ENCODE data around the gene NUDT3. TPM values are rescaled to one million over a fixed set of nuclear protein-coding genes. Genes with fewer than 3 reads are reported as not detected.

NUDT3 gene
- polyA plus RNA-seq, 1 of the 3 experiments (the other 2 are of a cell fraction), result 11.9 TPM

GRCh38 chr6:34362176-34362575 lies 30.3 kb downstream of the NUDT3 start:
- no peaks in the 10 kb centered on the region for H3K27me3 ChIP-seq (ENCODE audit: insufficient read depth)
- no peaks in the 10 kb centered on the region for H3K9me2 ChIP-seq
- no peak for DNase-seq
- H4K20me1 ChIP-seq (ENCODE audit: insufficient read depth), result peaks cover 89% of the 10 kb centered on the region
- H2AFZ ChIP-seq (ENCODE audit: low read depth), result no peak overlapping the region
- ChIA-PET CTCF (interaction anchor here (1.7 kb wide), 1 partner anchor 113 kb away, joined by 5 read pairs; the partner anchor contains the start of gene SMIM29), POLR2A (no interaction called here)
- H3K4me3 ChIP-seq (ENCODE audit: low read depth in 2 of 2, low read length in 1 of 2), result no peak overlapping the region
- no peak overlapping the region for H3K27ac ChIP-seq (ENCODE audit: low read depth in 2 of 2, low read length in 1 of 2)
- peaks cover 22% of the 10 kb centered on the region for H3F3A ChIP-seq (replicated peaks; ENCODE audit: insufficient read depth)
- TF ChIP-seq CHD2 (IDR thresholded peaks at IDR 0.05; ENCODE audit: low read length, partially characterized antibody) (no peak), SMC3 (IDR thresholded peaks at IDR 0.05; ENCODE audit: low read depth, low read length) (no peak), CTCF (IDR thresholded peaks at IDR 0.05) (no peak), GATA2 (CRISPR knock-in tag; IDR thresholded peaks at IDR 0.05) (no peak), FOSL2 (IDR thresholded peaks at IDR 0.05; ENCODE audit: borderline replicate concordance, low read depth) (no peak), MAX (IDR thresholded peaks at IDR 0.05; ENCODE audit: low read depth) (no peak), ELF1 (IDR thresholded peaks at IDR 0.05) (no peak), TCF12 (IDR thresholded peaks at IDR 0.05) (no peak), NRF1 (IDR thresholded peaks at IDR 0.05; ENCODE audit: low read depth, low read length) (no peak), RAD21 (IDR thresholded peaks at IDR 0.05; ENCODE audit: low read length) (no peak)
- 100% methylated on average over 1 of the region's 1 CpG for WGBS (ENCODE audit: low lambda C conversion rate)
- H3K9ac ChIP-seq, result no peak overlapping the region
- peaks cover 84% of the 10 kb centered on the region for H3K79me2 ChIP-seq (ENCODE audit: insufficient read depth)
- peaks cover 0 to 29% of the 10 kb centered on the region in 2 experiments; a peak in 1 of 4 replicates for H3K4me1 ChIP-seq (ENCODE audit: control insufficient read depth in 1 of 2, insufficient read depth in 2 of 2, low read depth in 1 of 2, low read length in 1 of 2)
- no peaks in the 10 kb centered on the region for H3K36me3 ChIP-seq (replicated peaks in 1 of 2; ENCODE audit: control insufficient read depth in 1 of 2, insufficient read depth in 2 of 2, low read length in 1 of 2)
- no peak overlapping the region for H3K4me2 ChIP-seq
- H3K9me3 ChIP-seq, result no peaks in the 10 kb centered on the region

GRCh38 chr6:34360556-34360955 lies 31.9 kb downstream of the NUDT3 start:
- H3K9me3 ChIP-seq, result no peaks in the 10 kb centered on the region
- WGBS (ENCODE audit: low lambda C conversion rate), result 31% methylated on average over 2 of the region's 2 CpGs
- H3K9ac ChIP-seq, result peak overlapping the region; percentile 32; the same call in 1 of the 2 replicates
- peak overlapping the region in 1 of 2 experiments; percentile 95; a peak in 2 of 4 replicates for H3K27ac ChIP-seq (ENCODE audit: low read depth in 2 of 2, low read length in 1 of 2)
- H3K27me3 ChIP-seq (ENCODE audit: insufficient read depth), result no peaks in the 10 kb centered on the region
- H2AFZ ChIP-seq (ENCODE audit: low read depth), result no peak overlapping the region
- H3K36me3 ChIP-seq (replicated peaks in 1 of 2; ENCODE audit: control insufficient read depth in 1 of 2, insufficient read depth in 2 of 2, low read length in 1 of 2), result no peaks in the 10 kb centered on the region
- H3K4me2 ChIP-seq, result peak overlapping the region; percentile 70; the same call in 1 of the 2 replicates
- H3F3A ChIP-seq (replicated peaks; ENCODE audit: insufficient read depth), result peaks cover 18% of the 10 kb centered on the region
- no peak for DNase-seq
- H4K20me1 ChIP-seq (ENCODE audit: insufficient read depth), result peaks cover 86% of the 10 kb centered on the region
- ChIA-PET CTCF (interaction anchor here (1.7 kb wide), 1 partner anchor 112 kb away, joined by 5 read pairs; the partner anchor contains the start of gene SMIM29), POLR2A (no interaction called here)
- peaks cover 0 to 29% of the 10 kb centered on the region in 2 experiments; a peak in 1 of 4 replicates for H3K4me1 ChIP-seq (ENCODE audit: control insufficient read depth in 1 of 2, insufficient read depth in 2 of 2, low read depth in 1 of 2, low read length in 1 of 2)
- H3K9me2 ChIP-seq, result no peaks in the 10 kb centered on the region
- peaks cover 95% of the 10 kb centered on the region for H3K79me2 ChIP-seq (ENCODE audit: insufficient read depth)
- no peak overlapping the region; a peak in 1 of 4 replicates for H3K4me3 ChIP-seq (ENCODE audit: low read depth in 2 of 2, low read length in 1 of 2)
- TF ChIP-seq FOXJ3 (CRISPR knock-in tag; IDR thresholded peaks at IDR 0.05) (no peak), CTCF (IDR thresholded peaks at IDR 0.05) (no peak), SMC3 (IDR thresholded peaks at IDR 0.05; ENCODE audit: low read depth, low read length) (no peak), FOXM1 (IDR thresholded peaks at IDR 0.05; ENCODE audit: low read depth) (no peak), NFIC (IDR thresholded peaks at IDR 0.05; ENCODE audit: borderline replicate concordance) (peak; percentile 37; the same call in 1 of the 2 replicates), MAX (IDR thresholded peaks at IDR 0.05; ENCODE audit: low read depth) (no peak), MEF2A (IDR thresholded peaks at IDR 0.05; ENCODE audit: borderline replicate concordance, low read depth) (no peak), NRF1 (IDR thresholded peaks at IDR 0.05; ENCODE audit: low read depth, low read length) (no peak), ELF1 (IDR thresholded peaks at IDR 0.05) (no peak), GABPA (IDR thresholded peaks at IDR 0.05; ENCODE audit: low read depth) (no peak), GATA2 (CRISPR knock-in tag; IDR thresholded peaks at IDR 0.05) (no peak), EP300 (IDR thresholded peaks at IDR 0.05; ENCODE audit: borderline replicate concordance in 1 of 2, low read depth in 1 of 2, low read length in 1 of 2) (no peak), IRF3 (IDR thresholded peaks at IDR 0.05; ENCODE audit: low read depth, low read length) (no peak), TAF1 (IDR thresholded peaks at IDR 0.05; ENCODE audit: borderline replicate concordance, low read depth, low read length) (no peak), EZH2phosphoT487 (IDR thresholded peaks at IDR 0.05; ENCODE audit: borderline replicate concordance, low read depth) (no peak), YY1 (IDR thresholded peaks at IDR 0.05; ENCODE audit: low read depth) (no peak), CHD2 (IDR thresholded peaks at IDR 0.05; ENCODE audit: low read length, partially characterized antibody) (no peak), RAD21 (IDR thresholded peaks at IDR 0.05; ENCODE audit: low read length) (no peak), POLR2AphosphoS5 (IDR thresholded peaks at IDR 0.05; ENCODE audit: low read depth, low read length) (peak; percentile 15; the same call in 1 of the 2 replicates), RCOR1 (IDR thresholded peaks at IDR 0.05; ENCODE audit: low read length) (no peak), JUND (IDR thresholded peaks at IDR 0.05) (peak; percentile 49; the same call in 1 of the 2 replicates)
